Muscle layer of duodenum (tissue), 2 donors: ENCODE measurements around the gene PLCL2.

ENCODE experiments used
- H3K27ac ChIP-seq: one replicate; pipeline ENCODE4 v1.7.0; 2013; ENCODE audit warnings: mild to moderate bottlenecking, low read length
- H3K27me3 ChIP-seq: one replicate; pipeline ENCODE4 v1.7.0; 2013; ENCODE audit warnings: low read depth, mild to moderate bottlenecking, control low read depth, low read length
- H3K36me3 ChIP-seq, 2 donors: one replicate each; pipeline ENCODE4 v1.7.0; 2013; ENCODE audit warnings: low read length in 2 of 2, control low read depth in 1 of 2, mild to moderate bottlenecking in 1 of 2; ENCODE audit not compliant: insufficient read depth in 2 of 2, control insufficient read depth in 1 of 2
- H3K4me1 ChIP-seq, 2 donors: one replicate each; pipeline ENCODE4 v1.7.0; 2013; ENCODE audit warnings: low read length in 2 of 2, mild to moderate bottlenecking in 2 of 2, control low read depth in 1 of 2, moderate library complexity in 1 of 2; ENCODE audit not compliant: insufficient read depth in 2 of 2, control insufficient read depth in 1 of 2
- H3K4me3 ChIP-seq, 2 donors: one replicate each; pipeline ENCODE4 v1.7.0; 2013; ENCODE audit warnings: low read length in 2 of 2, low read depth in 1 of 2, mild to moderate bottlenecking in 1 of 2
- H3K9me3 ChIP-seq, 2 donors: one replicate each; pipeline ENCODE4 v1.7.0; 2013; ENCODE audit warnings: low read length in 2 of 2, control low read depth in 1 of 2, mild to moderate bottlenecking in 1 of 2; ENCODE audit not compliant: control insufficient read depth in 1 of 2
- donor health status: healthy.

PLCL2 gene

GRCh38 chr3:16884748-16885592 lies at the start of gene PLCL2:
Gene PLCL2 (plus strand): TSS chr3:16884955. CDS start chr3:16885040, 85 bp downstream.
- Histone ChIP-seq H3K27ac (peak within 1 kb of the TSS; percentile 83), H3K27me3 (no peaks in the 10 kb centered on the region)

GRCh38 chr3:16836505-16837237 lies 48.1 kb upstream of the PLCL2 start:
- Histone ChIP-seq H3K27ac (no peak overlapping the region), H3K4me3 (no peak overlapping the region), H3K9me3 (no peaks in the 10 kb centered on the region), H3K36me3 (no peaks in the 10 kb centered on the region), H3K4me1 (peaks cover 4 to 24% of the 10 kb centered on the region in 2 donors), H3K27me3 (no peaks in the 10 kb centered on the region)

More at GRCh38 chr3:16884748-16885592, at the start of gene PLCL2:
- H3K9me3 ChIP-seq = no peaks in the 10 kb centered on the region
- peak within 1 kb of the TSS; percentile 77 to 89 for H3K4me3 ChIP-seq
- H3K4me1 ChIP-seq = peaks cover 4 to 10% of the 10 kb centered on the region in 2 donors
- no peaks in the 10 kb centered on the region for H3K36me3 ChIP-seq

GRCh38 chr3:16837602-16838001 lies 47.2 kb upstream of the PLCL2 start:
- H3K4me1 ChIP-seq = peaks cover 4 to 32% of the 10 kb centered on the region in 2 donors
- H3K27ac ChIP-seq = no peak overlapping the region
- no peaks in the 10 kb centered on the region for H3K27me3 ChIP-seq
- no peak overlapping the region for H3K4me3 ChIP-seq
- no peaks in the 10 kb centered on the region for H3K9me3 ChIP-seq
- H3K36me3 ChIP-seq = no peaks in the 10 kb centered on the region

GRCh38 chr3:16838561-16838960 lies 46.2 kb upstream of the PLCL2 start:
- no peak overlapping the region for H3K27ac ChIP-seq
- no peak overlapping the region for H3K4me3 ChIP-seq
- no peaks in the 10 kb centered on the region for H3K27me3 ChIP-seq
- H3K9me3 ChIP-seq = no peaks in the 10 kb centered on the region
- H3K4me1 ChIP-seq = peaks cover 4 to 35% of the 10 kb centered on the region in 2 donors
- no peaks in the 10 kb centered on the region for H3K36me3 ChIP-seq

GRCh38 chr3:16839271-16840100 lies 45.3 kb upstream of the PLCL2 start:
- peaks cover 4 to 35% of the 10 kb centered on the region in 2 donors for H3K4me1 ChIP-seq
- no peaks in the 10 kb centered on the region for H3K36me3 ChIP-seq
- no peaks in the 10 kb centered on the region for H3K27me3 ChIP-seq
- no peak overlapping the region for H3K27ac ChIP-seq
- no peaks in the 10 kb centered on the region for H3K9me3 ChIP-seq
- no peak overlapping the region for H3K4me3 ChIP-seq

GRCh38 chr3:16840101-16840424 lies 44.7 kb upstream of the PLCL2 start:
- peaks cover 4 to 35% of the 10 kb centered on the region in 2 donors for H3K4me1 ChIP-seq
- H3K9me3 ChIP-seq = no peaks in the 10 kb centered on the region
- no peak overlapping the region for H3K27ac ChIP-seq
- no peaks in the 10 kb centered on the region for H3K27me3 ChIP-seq
- H3K4me3 ChIP-seq = no peak overlapping the region
- no peaks in the 10 kb centered on the region for H3K36me3 ChIP-seq

GRCh38 chr3:16841041-16841753 lies 43.6 kb upstream of the PLCL2 start:
- H3K27ac ChIP-seq = peak overlapping the region; percentile 52
- no peaks in the 10 kb centered on the region for H3K27me3 ChIP-seq
- peak overlapping the region; percentile 33 to 54 for H3K4me3 ChIP-seq
- peaks cover 4 to 35% of the 10 kb centered on the region in 2 donors for H3K4me1 ChIP-seq
- H3K9me3 ChIP-seq = no peaks in the 10 kb centered on the region
- H3K36me3 ChIP-seq = no peaks in the 10 kb centered on the region

- Histone ChIP-seq H3K9me3 (no peaks in the 10 kb centered on the region), H3K4me1 (peaks cover 4 to 34% of the 10 kb centered on the region in 2 donors), H3K27ac (peak overlapping the region; percentile 52), H3K36me3 (no peaks in the 10 kb centered on the region), H3K27me3 (no peaks in the 10 kb centered on the region), H3K4me3 (no peak overlapping the region)
Observed at GRCh38 chr3:16841904-16842271, 42.9 kb upstream of the PLCL2 start.

- Histone ChIP-seq H3K27ac (peak overlapping the region; percentile 52), H3K4me1 (peaks cover 4 to 28% of the 10 kb centered on the region in 2 donors), H3K27me3 (no peaks in the 10 kb centered on the region), H3K9me3 (no peaks in the 10 kb centered on the region), H3K4me3 (no peak overlapping the region), H3K36me3 (no peaks in the 10 kb centered on the region)
Observed at GRCh38 chr3:16842272-16843270, 42.2 kb upstream of the PLCL2 start.

GRCh38 chr3:16844222-16844621 lies 40.5 kb upstream of the PLCL2 start:
- no peaks in the 10 kb centered on the region for H3K9me3 ChIP-seq
- H3K27ac ChIP-seq = no peak overlapping the region
- H3K36me3 ChIP-seq = no peaks in the 10 kb centered on the region
- H3K4me1 ChIP-seq = peaks cover 0 to 15% of the 10 kb centered on the region in 2 donors
- H3K27me3 ChIP-seq = no peaks in the 10 kb centered on the region
- H3K4me3 ChIP-seq = no peak overlapping the region
